ENCODE data around the gene VPS33A.
A peak's percentile ranks its signal among the peaks of the same experiment; 100 is the strongest.
"Not testable (repeated sequence)": the region's sequence is repeated elsewhere in the genome, so short reads cannot be mapped to it uniquely, and the experiment has no call there.

Gene VPS33A

GRCh38 chr12:122204167-122205052 is 61.9 kb downstream of the VPS33A start:
- Histone ChIP-seq H3K36me3 (ENCODE audit: control insufficient read depth, insufficient read depth, low read length) (peaks cover 26% of the 10 kb centered on the region), H3K4me1 (ENCODE audit: control insufficient read depth, insufficient read depth, low read length) (peaks cover 15% of the 10 kb centered on the region; the same call in 1 of the 2 replicates), H3K27ac (ENCODE audit: low read depth, low read length) (no peak overlapping the region), H3K4me3 (ENCODE audit: low read depth, low read length) (peak overlapping the region; percentile 68), H3K9me3 (ENCODE audit: control insufficient read depth, insufficient read depth, low read depth, low read length) (no peaks in the 10 kb centered on the region), H3K27me3 (ENCODE audit: control insufficient read depth, insufficient read depth, low read length) (peaks cover 51% of the 10 kb centered on the region), H3K9ac (ENCODE audit: low read length) (peak overlapping the region; percentile 51)

DNA sequence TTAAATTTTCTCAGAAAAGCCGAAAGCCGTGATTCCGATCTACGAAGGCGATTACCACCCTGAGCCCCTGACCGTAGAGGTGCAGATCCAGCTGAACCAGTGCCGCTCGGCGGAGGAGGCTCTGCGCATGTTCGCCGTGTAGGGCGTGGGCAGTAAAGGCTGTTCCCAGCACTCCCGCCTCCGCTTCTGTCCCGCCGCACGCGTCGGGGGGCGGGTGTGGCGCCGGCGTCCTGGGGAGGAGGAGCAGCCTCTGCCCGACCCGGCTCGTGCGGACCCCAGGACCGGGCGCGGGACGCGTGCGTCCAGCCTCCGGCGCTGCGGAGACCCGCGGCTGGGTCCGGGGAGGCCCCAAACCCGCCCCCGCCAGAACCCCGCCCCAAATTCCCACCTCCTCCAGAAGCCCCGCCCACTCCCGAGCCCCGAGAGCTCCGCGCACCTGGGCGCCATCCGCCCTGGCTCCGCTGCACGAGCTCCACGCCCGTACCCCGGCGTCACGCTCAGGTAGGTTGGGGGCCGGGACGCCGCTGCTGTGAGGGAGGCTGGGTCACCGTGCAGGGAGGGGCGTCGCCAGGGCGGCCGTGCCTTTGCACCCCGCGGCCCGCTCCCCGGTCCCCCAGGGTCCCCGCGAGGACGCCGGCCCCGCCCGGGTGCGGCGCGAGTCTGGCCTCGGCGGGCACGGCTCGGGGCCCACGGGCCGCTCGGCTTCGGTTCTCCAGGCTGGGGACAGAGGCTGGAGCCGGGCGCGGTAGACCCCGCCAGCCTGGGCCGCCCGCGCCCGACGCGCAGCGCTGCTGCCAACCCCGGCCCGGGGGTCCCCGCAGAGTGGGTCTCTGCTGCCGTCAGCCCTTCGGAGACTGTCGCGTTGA is 62.8 kb downstream of the VPS33A start, which contains the start of gene B3GNT4:
B3GNT4 (plus strand) TSS at position 409 of the 866 bp plus-strand sequence. CDS start 910 bp downstream, outside the sequence.
- Histone ChIP-seq H3K36me3 (ENCODE audit: control insufficient read depth, insufficient read depth, low read length) (peaks cover 19% of the 10 kb centered on the region), H3K27me3 (ENCODE audit: control insufficient read depth, insufficient read depth, low read length) (peaks cover 51% of the 10 kb centered on the region), H3K9me3 (ENCODE audit: control insufficient read depth, insufficient read depth, low read depth, low read length) (no peaks in the 10 kb centered on the region), H3K4me1 (ENCODE audit: control insufficient read depth, insufficient read depth, low read length) (peaks cover 15% of the 10 kb centered on the region; the same call in 1 of the 2 replicates), H3K9ac (ENCODE audit: low read length) (peak within 1 kb of the TSS; percentile 51), H3K4me3 (ENCODE audit: low read depth, low read length) (peak within 1 kb of the TSS; percentile 68), H3K27ac (ENCODE audit: low read depth, low read length) (no peak within 1 kb of the TSS)

DNA sequence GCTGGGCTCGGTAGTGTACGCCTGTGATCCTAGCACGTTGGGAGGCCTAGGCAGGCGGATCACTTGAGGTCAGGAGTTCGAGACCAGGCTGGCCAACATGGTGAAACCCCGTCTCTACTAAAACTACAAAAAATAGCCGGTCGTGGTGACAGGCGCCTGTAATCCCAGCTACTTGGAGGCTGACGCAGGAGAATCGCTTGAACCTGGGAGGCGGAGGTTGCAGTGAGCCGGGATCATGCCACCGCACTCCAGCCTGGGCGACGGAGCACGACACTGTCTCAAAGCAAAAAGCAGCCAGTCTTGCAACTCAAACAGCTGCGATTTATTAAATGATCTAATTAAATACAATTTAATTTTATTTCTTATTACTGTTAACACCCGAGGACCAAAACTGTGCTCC is 63.5 kb downstream of the VPS33A start:
- Histone ChIP-seq H3K36me3 (ENCODE audit: control insufficient read depth, insufficient read depth, low read length) (peaks cover 12% of the 10 kb centered on the region), H3K4me3 (ENCODE audit: low read depth, low read length) (peak overlapping the region; percentile 68), H3K4me1 (ENCODE audit: control insufficient read depth, insufficient read depth, low read length) (peaks cover 10% of the 10 kb centered on the region; the same call in 1 of the 2 replicates), H3K27me3 (ENCODE audit: control insufficient read depth, insufficient read depth, low read length) (peaks cover 51% of the 10 kb centered on the region)
- H3K9me3 ChIP-seq (ENCODE audit: control insufficient read depth, insufficient read depth, low read depth, low read length); H3K27ac ChIP-seq (ENCODE audit: low read depth, low read length); H3K9ac ChIP-seq (ENCODE audit: low read length): not testable (repeated sequence)

GRCh38 chr12:122202017-122202416 is 64.3 kb downstream of the VPS33A start:
- no peak overlapping the region for H3K27ac ChIP-seq (ENCODE audit: low read depth, low read length)
- H3K4me3 ChIP-seq (ENCODE audit: low read depth, low read length): no peak overlapping the region
- peaks cover 8% of the 10 kb centered on the region; the same call in 1 of the 2 replicates for H3K4me1 ChIP-seq (ENCODE audit: control insufficient read depth, insufficient read depth, low read length)
- H3K27me3 ChIP-seq (ENCODE audit: control insufficient read depth, insufficient read depth, low read length): peaks cover 51% of the 10 kb centered on the region
- no peaks in the 10 kb centered on the region for H3K9me3 ChIP-seq (ENCODE audit: control insufficient read depth, insufficient read depth, low read depth, low read length)
- H3K36me3 ChIP-seq (ENCODE audit: control insufficient read depth, insufficient read depth, low read length): peaks cover 4% of the 10 kb centered on the region
- H3K9ac ChIP-seq (ENCODE audit: low read length): no peak overlapping the region

DNA sequence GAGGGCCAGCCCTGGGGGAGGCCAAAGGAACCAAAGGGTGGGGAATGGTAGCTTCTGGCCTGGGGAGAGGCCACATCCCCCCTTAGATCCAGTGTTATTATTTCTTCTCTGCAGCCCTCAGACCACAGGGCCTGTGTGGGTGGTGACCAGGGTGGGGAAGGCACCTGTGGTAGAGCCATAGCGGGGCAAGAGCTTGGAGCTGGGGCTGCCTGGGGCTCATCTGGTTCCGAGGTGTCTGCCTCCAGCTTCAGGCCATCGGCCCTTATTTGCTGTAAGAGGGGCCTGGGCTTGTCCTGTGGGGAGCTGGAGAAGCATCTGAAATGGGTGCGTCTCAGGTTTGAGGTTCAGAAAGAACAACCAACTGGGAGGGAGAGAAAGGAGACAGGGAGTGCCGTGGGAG is 64.9 kb downstream of the VPS33A start:
- Histone ChIP-seq H3K36me3 (ENCODE audit: control insufficient read depth, insufficient read depth, low read length) (no peaks in the 10 kb centered on the region), H3K27ac (ENCODE audit: low read depth, low read length) (no peak overlapping the region), H3K4me1 (ENCODE audit: control insufficient read depth, insufficient read depth, low read length) (peaks cover 8% of the 10 kb centered on the region; the same call in 1 of the 2 replicates), H3K4me3 (ENCODE audit: low read depth, low read length) (no peak overlapping the region), H3K9me3 (ENCODE audit: control insufficient read depth, insufficient read depth, low read depth, low read length) (no peaks in the 10 kb centered on the region), H3K9ac (ENCODE audit: low read length) (no peak overlapping the region), H3K27me3 (ENCODE audit: control insufficient read depth, insufficient read depth, low read length) (peaks cover 50% of the 10 kb centered on the region)

GRCh38 chr12:122200541-122201175 is 65.6 kb downstream of the VPS33A start:
- Histone ChIP-seq H3K27me3 (ENCODE audit: control insufficient read depth, insufficient read depth, low read length) (peaks cover 42% of the 10 kb centered on the region), H3K27ac (ENCODE audit: low read depth, low read length) (no peak overlapping the region), H3K9me3 (ENCODE audit: control insufficient read depth, insufficient read depth, low read depth, low read length) (0 out of 2 replicates have a peak, but pooled peaks cover 3% of the 10 kb centered on the region), H3K9ac (ENCODE audit: low read length) (no peak overlapping the region), H3K4me3 (ENCODE audit: low read depth, low read length) (no peak overlapping the region), H3K36me3 (ENCODE audit: control insufficient read depth, insufficient read depth, low read length) (no peaks in the 10 kb centered on the region), H3K4me1 (ENCODE audit: control insufficient read depth, insufficient read depth, low read length) (peaks cover 8% of the 10 kb centered on the region; the same call in 1 of the 2 replicates)

DNA sequence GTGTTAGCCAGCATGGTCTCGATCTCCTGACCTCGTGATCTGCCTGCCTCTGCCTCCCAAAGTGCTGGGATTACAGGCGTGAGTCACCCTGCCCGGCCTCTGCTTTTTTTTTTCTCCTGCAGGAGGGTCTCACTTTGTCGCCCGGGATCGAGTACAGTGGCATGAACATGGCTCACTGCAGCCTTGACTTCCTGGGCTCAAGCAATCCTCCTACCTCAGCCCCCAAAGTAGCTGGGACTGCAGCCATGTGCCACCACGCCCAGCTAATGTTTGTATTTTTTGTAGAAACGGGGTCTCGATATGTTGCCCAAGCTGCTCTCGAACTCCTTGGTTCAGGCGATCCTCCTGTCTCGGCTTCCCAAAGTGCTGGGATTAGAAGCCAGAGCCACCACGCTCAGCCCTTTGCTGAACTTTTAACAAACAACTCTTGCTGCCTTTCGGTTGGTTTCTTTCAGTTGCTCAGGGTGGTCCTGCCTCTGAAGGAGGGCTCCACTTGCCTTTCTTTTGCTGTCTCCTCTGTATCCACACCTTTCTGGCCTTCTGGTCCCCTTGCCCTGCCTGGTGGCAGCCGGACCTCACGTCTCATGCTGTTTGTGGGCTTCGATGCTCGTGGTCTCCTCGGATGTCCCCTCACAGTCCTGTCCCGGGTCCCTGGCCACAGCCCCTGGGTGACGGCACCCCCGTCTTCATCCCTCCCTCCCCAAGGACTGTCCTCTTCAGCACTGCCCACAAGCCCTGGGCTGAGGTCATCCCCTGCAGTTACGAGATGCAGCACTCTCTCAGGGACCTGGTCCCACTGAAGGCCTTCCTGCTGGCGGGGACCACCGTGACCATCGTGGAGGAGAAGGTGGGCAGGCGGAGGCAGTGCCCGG is 66.6 kb downstream of the VPS33A start:
- H3K9ac ChIP-seq (ENCODE audit: low read length): no peak overlapping the region

DNA sequence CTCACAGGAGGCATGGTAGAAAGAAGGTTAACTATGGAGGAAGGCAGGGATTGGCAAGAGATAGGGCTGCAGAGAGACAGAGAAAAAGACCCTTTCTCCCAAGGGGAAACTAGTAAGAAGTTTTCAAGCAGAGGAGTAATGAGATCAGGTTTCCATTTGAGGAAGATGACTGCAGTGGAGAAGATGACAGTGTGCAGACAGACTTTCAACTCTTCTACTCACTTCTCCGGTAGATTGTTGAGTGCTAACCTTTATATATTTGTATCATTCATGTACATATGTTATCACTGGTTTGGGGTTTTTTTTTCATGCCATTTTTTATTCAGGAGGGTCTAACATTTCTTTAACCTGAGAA is 68.7 kb downstream of the VPS33A start:
- H3K9ac ChIP-seq (ENCODE audit: low read length): no peak overlapping the region
- H3K36me3 ChIP-seq (ENCODE audit: control insufficient read depth, insufficient read depth, low read length): no peaks in the 10 kb centered on the region
- H3K4me3 ChIP-seq (ENCODE audit: low read depth, low read length): no peak overlapping the region
- H3K27me3 ChIP-seq (ENCODE audit: control insufficient read depth, insufficient read depth, low read length): peaks cover 14% of the 10 kb centered on the region
- peaks cover 10% of the 10 kb centered on the region; the same call in 1 of the 2 replicates for H3K9me3 ChIP-seq (ENCODE audit: control insufficient read depth, insufficient read depth, low read depth, low read length)
- no peaks in the 10 kb centered on the region for H3K4me1 ChIP-seq (ENCODE audit: control insufficient read depth, insufficient read depth, low read length)
- no peak overlapping the region for H3K27ac ChIP-seq (ENCODE audit: low read depth, low read length)

More for the DNA sequence above, 66.6 kb downstream of the VPS33A start:
- Histone ChIP-seq H3K4me1 (ENCODE audit: control insufficient read depth, insufficient read depth, low read length) (peaks cover 4% of the 10 kb centered on the region; the same call in 1 of the 2 replicates), H3K9me3 (ENCODE audit: control insufficient read depth, insufficient read depth, low read depth, low read length) (peaks cover 10% of the 10 kb centered on the region; the same call in 1 of the 2 replicates), H3K27ac (ENCODE audit: low read depth, low read length) (no peak overlapping the region), H3K27me3 (ENCODE audit: control insufficient read depth, insufficient read depth, low read length) (peaks cover 33% of the 10 kb centered on the region), H3K36me3 (ENCODE audit: control insufficient read depth, insufficient read depth, low read length) (no peaks in the 10 kb centered on the region), H3K4me3 (ENCODE audit: low read depth, low read length) (no peak overlapping the region)

- Histone ChIP-seq H3K9ac (ENCODE audit: low read length) (no peak overlapping the region), H3K27me3 (ENCODE audit: control insufficient read depth, insufficient read depth, low read length) (no peaks in the 10 kb centered on the region), H3K9me3 (ENCODE audit: control insufficient read depth, insufficient read depth, low read depth, low read length) (peaks cover 10% of the 10 kb centered on the region; the same call in 1 of the 2 replicates), H3K27ac (ENCODE audit: low read depth, low read length) (no peak overlapping the region), H3K36me3 (ENCODE audit: control insufficient read depth, insufficient read depth, low read length) (no peaks in the 10 kb centered on the region), H3K4me1 (ENCODE audit: control insufficient read depth, insufficient read depth, low read length) (no peaks in the 10 kb centered on the region), H3K4me3 (ENCODE audit: low read depth, low read length) (no peak overlapping the region)
Observed at GRCh38 chr12:122195405-122195804, 70.9 kb downstream of the VPS33A start.

DNA sequence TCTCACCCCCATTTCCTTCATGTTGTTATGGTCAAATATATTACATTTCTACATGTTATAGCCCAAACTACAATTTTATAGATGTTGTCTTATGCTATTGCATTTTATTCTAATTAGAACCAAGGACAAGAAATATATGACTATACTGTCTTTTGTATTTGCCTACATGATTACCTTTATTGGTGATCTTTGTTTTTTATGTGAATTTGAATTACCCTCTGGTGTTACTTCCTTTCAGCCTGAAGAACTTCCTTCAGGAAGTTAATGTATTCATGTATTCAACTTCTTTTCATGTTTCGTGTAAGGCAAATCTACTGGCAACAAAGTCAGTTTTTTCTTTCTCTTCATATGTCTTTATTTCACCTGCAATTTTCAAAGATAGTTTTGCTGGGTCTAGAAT is 71.5 kb downstream of the VPS33A start:
- H3K4me1 ChIP-seq (ENCODE audit: control insufficient read depth, insufficient read depth, low read length): no peaks in the 10 kb centered on the region
- no peak overlapping the region for H3K4me3 ChIP-seq (ENCODE audit: low read depth, low read length)
- H3K9me3 ChIP-seq (ENCODE audit: control insufficient read depth, insufficient read depth, low read depth, low read length): peaks cover 10% of the 10 kb centered on the region; the same call in 1 of the 2 replicates
- H3K9ac ChIP-seq (ENCODE audit: low read length): no peak overlapping the region
- no peak overlapping the region for H3K27ac ChIP-seq (ENCODE audit: low read depth, low read length)
- no peaks in the 10 kb centered on the region for H3K27me3 ChIP-seq (ENCODE audit: control insufficient read depth, insufficient read depth, low read length)
- no peaks in the 10 kb centered on the region for H3K36me3 ChIP-seq (ENCODE audit: control insufficient read depth, insufficient read depth, low read length)

All from HUES6 (cell line).